GM18520 (cell line): ENCODE results near the gene NTN1.

Experiments
- ATAC-seq: cut with Tn5 transposase; IDR thresholded peaks from one replicate; pipeline ENCODE4 v1.9.1; 2021; ENCODE audit not compliant: unreplicated experiment

Gene NTN1

DNA sequence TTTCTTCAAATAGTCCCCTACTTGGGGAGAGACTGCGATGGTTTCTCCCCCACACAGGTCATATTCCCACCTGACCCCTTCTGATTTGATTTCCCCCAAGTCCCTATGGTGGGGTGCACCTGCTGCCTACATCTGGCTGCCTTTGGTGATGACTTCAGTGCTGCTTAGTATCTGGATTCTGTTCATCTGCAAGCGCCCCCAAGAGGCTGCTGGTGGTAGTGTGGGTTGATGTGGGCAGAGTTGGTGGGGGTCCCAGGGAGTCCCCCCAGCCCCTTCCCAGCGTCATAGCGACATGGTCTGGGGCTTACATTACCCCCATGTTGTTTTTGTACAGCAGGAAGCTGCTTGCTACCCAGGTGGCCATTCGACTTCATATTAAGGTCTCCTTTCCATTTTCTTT is 99.2 kb downstream of the NTN1 start:
- no peak for ATAC-seq

GRCh38 chr17:9121186-9121820 is 100.0 kb downstream of the NTN1 start:
- ATAC-seq: no peak

DNA sequence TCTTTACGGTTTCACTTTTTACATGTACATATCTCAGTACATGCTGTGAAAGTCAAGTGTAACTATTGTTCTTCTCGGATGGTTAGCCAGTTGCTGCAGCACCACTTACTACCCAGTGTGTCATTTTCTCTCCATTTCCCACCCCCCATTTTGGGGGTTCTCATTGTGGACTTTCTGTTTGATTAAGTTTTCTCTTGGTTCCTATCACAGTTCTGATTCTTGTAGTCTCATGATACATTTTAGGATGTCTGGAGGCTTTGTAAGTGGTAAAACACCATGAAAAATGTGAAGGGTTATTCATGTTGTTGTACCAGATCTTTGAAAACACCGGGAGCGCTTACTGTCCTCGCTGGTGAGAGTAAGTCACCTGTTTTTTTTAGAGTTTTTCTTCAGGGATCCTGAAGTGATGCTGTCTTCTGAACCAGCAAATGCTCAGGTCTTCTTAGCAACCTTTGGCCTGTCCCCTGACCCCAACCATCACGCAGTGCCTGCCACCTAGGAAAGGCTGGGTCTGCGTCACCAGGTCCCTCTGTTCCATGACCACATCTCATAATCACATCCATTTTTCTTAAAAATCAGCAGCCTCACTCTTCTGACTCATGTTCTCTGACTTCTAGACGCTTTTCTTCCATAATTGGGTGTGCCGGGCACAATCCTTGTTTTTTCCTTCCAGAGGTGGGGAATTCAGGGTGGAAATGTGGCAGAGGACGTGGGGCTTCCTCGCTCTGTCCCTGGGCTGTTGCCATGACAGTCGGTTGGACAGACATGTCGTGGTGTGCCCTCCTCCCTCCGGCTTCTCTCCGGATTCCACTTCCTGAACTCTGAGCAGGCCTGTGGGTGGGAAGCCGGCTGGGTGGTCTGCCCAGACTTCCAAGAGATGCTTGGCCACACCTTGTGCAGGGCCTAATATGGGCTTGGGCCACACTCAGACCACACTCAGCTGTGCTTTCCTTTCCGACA is 102.6 kb downstream of the NTN1 start:
- no peak for ATAC-seq

DNA sequence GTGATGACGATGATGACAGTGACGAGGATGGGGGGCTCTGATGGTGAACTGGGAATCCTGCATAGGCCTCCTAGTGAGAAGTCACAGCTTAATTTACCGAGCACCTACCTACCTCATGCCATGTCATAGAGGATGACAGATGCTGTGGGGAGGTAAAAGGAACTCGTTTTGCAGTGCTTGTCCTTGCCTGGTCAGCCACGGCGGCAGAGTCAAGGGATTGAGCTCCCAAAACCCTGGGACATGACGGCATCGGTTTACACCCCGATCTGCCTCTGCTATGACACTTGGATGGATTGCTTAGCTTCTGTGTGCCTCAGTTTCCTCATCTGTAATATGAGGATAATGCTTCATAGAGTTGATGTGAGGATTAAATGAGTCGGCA is 103.2 kb downstream of the NTN1 start:
- no peak for ATAC-seq

- ATAC-seq: no peak
Measured at GRCh38 chr17:9125722-9126121, 104.4 kb downstream of the NTN1 start.

GRCh38 chr17:9127340-9127739 is 106.0 kb downstream of the NTN1 start:
- no peak for ATAC-seq

DNA sequence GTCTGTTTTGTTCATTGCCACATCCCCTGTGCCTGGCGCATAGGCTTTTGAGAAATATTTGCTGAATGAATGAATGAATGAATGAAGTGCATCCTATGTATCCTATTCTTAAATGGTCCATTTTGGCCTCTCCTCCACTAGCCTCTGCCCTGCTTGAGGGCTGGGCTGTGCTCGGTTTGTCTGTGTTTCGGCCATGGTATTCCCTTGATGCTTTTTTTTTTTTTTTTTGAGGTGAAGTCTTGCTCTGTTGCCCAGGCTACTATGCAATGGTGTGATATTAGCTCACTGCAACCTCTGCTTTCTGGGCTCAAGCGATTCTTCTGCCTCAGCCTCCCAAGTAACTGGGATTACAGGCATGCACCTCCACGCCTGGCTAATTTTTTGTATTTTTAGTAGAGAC is 110.1 kb downstream of the NTN1 start:
- no peak for ATAC-seq

- no peak for ATAC-seq
Measured at GRCh38 chr17:9132291-9132690, 111.0 kb downstream of the NTN1 start.

- no peak for ATAC-seq
Measured at GRCh38 chr17:9132944-9133610, 111.8 kb downstream of the NTN1 start.

DNA sequence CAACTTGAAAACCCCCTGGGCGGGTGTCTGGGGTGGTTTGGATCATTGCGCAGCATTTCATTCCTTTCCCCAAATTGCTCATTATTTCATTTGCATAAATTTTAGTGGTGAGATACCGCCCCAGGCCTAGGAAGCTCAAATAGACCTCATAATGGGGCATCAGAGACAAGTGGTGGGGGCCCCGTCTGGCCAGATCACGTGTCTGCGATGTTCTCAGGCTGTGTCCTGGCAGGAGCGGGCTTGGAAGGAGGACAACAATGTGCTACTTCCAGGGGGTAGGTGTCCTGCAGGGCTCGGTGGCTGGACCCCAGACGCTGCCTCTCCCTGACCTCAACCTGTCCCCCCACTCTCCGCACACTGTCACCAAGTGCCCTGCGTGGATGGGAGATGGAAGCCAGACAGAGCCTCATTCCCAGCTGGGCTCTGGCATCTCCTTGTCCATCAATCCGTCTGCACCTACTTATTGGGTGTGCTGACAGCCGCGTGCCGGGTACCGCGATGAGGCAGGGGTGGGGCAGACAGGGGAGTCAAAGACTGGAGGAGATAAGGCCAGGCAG is 116.9 kb downstream of the NTN1 start:
- no peak for ATAC-seq

GRCh38 chr17:9139695-9140094 is 118.4 kb downstream of the NTN1 start:
- no peak for ATAC-seq

DNA sequence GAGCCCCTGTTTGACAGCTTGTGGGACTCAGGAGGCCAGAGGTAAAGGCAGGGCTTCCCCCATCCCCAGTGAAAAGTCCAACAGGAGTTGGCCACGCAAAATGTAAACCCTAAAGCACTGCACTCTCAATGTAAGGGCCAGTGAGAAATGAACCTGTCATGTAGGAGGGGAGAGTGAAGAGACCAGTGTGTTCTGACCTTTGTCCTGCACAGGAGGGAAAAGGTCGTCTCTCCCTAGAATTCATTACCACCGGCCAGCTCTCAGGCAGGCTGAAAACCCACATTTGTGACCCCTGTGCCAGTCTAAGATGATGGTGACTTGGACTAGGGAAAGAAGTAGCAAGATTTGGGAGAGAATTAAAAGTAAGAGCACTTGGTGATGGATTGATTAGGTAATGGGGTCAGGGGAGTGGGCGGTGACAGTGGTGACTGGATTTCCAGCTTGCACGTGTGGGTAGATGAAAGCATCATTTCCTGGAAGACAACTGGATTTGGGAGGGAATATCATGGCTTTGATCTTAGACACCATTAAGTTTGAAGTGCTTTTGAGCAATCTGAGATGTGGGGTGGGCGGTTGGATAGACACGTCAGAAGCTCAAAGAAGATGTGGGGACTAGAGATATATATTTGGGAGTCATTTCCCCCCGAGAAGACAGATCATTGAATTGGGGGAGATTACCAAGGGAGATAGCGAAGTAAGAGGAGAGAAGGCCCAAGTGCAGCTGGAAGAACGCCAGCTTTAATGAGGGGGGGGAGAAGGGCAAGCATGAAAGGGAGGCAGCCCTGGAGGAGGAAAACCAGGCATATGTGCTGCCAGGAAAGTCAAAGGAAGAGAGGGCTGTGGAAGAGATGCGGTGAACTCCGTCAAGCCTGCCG is 119.5 kb downstream of the NTN1 start:
- no peak for ATAC-seq

- ATAC-seq: no peak
Measured at GRCh38 chr17:9141425-9141753, 120.1 kb downstream of the NTN1 start.

- ATAC-seq: no peak
Measured at GRCh38 chr17:9142772-9143494, 121.6 kb downstream of the NTN1 start.

DNA sequence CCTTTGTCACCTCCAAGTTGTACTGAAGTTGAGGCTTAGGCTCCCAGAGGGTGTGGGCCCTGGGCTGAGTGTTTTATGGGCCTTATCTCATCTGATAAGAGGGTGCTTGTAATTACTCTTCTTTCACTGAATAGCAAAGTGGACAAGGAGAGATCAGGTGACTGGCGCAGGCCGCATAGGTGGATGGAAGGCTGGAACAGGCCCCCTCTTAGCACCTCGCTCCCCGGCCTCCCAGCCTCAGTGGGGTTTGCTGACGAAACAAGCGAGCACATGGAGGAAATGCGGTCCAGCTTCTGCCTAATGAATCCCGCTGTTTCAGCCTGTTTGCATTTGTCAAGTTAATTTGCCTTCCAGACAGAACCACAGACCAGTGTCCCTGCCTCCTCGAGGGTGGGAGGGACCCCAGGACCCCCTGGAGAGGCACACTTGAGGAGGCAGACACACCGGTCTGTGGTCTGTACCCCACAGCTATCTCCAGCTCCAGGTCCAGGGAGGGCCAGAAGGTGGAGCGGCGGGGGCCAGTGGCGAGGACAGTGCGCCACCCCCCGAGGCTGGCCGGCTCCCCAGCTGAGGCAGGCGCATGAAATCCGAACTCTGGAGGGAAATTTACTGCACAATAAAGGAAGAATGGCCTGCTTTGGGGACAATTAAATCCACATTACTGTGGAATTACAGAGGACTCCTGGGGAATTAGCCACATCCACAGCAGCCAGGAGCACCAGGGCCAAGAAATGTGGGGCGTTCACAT is 123.4 kb downstream of the NTN1 start:
- no peak for ATAC-seq

DNA sequence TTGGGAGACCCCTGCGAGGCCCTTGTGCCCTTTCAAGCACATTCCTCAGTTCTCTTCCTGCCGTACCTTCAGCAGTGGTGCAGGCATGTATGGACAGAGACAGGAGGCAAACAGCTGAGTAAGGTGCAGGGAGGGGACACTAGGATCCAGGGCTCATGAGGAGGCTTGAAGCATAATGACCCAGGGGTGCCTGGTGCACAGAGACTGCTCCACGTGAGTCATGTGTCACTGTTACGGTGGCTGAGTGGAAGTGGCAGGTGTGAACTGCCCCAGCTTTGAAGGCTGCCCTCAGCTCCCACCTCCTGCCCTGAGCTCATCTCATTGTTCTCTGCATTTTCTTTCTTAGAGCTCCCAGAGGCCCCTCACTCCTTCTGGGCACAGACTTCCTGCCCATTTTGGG is 124.8 kb downstream of the NTN1 start:
- no peak for ATAC-seq

- no peak for ATAC-seq
Measured at GRCh38 chr17:9148905-9149525, 127.7 kb downstream of the NTN1 start.

GRCh38 chr17:9150446-9151090 is 129.3 kb downstream of the NTN1 start:
- no peak for ATAC-seq
